NB4 (cell line): Measurements from ENCODE around the gene EML4.

Experiments
- MYC ChIP-seq: IDR thresholded peaks from 2 replicates; pipeline ENCODE4 v1.6.1; 2011; ENCODE audit warnings: low read depth, low read length
- POLR2A ChIP-seq: IDR thresholded peaks from 2 replicates; pipeline ENCODE4 v1.6.1; 2011; ENCODE audit warnings: mild to moderate bottlenecking; ENCODE audit not compliant: insufficient read length; ENCODE audit errors: extremely low read depth
- TF ChIP-seq, protein P1 (sequence below): IDR thresholded peaks from one replicate; pipeline ENCODE4 v1.5.1; 2012; ENCODE audit warnings: low read depth, low read length
- TF ChIP-seq, protein P2 (sequence below): IDR thresholded peaks from 2 replicates; pipeline ENCODE4 v1.6.1; 2011; ENCODE audit warnings: low read depth, low read length

DNA sequence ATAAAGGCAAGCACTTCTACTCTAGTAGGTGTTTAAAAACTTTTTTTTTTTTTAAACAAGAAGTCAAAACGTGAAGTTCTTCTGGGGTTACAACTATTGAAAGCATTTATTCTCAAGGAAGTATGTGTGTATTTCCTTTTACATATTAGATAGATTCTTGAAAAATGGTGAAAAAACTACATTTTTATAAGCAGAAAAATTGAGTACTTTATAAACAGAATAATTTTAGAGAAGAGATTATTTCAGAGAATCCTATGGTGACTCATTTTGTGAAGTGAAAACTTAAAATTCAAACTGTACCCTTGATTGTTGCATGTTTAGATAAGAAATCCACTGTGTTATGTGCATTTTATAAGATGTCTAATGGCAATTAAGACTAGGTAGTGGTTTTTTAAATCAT lies 2.9 kb downstream of the EML4 start:
- TF ChIP-seq, protein P1, sequence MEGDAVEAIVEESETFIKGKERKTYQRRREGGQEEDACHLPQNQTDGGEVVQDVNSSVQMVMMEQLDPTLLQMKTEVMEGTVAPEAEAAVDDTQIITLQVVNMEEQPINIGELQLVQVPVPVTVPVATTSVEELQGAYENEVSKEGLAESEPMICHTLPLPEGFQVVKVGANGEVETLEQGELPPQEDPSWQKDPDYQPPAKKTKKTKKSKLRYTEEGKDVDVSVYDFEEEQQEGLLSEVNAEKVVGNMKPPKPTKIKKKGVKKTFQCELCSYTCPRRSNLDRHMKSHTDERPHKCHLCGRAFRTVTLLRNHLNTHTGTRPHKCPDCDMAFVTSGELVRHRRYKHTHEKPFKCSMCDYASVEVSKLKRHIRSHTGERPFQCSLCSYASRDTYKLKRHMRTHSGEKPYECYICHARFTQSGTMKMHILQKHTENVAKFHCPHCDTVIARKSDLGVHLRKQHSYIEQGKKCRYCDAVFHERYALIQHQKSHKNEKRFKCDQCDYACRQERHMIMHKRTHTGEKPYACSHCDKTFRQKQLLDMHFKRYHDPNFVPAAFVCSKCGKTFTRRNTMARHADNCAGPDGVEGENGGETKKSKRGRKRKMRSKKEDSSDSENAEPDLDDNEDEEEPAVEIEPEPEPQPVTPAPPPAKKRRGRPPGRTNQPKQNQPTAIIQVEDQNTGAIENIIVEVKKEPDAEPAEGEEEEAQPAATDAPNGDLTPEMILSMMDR = no peak
- no peak for TF ChIP-seq POLR2A
- TF ChIP-seq, protein P2, sequence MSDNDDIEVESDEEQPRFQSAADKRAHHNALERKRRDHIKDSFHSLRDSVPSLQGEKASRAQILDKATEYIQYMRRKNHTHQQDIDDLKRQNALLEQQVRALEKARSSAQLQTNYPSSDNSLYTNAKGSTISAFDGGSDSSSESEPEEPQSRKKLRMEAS = no peak
- no peak for TF ChIP-seq MYC
